ENCODE measurements around the gene BTBD2. TPM values are rescaled to one million over a fixed set of nuclear protein-coding genes. Genes with fewer than 3 reads are reported as not detected.

Gene BTBD2
- total and polyA plus RNA-seq, 2 of the 8 experiments (the other 6 are each of a cell fraction or from before 2014, with no cell fraction given) = 91.7 to 92.3 TPM

DNA sequence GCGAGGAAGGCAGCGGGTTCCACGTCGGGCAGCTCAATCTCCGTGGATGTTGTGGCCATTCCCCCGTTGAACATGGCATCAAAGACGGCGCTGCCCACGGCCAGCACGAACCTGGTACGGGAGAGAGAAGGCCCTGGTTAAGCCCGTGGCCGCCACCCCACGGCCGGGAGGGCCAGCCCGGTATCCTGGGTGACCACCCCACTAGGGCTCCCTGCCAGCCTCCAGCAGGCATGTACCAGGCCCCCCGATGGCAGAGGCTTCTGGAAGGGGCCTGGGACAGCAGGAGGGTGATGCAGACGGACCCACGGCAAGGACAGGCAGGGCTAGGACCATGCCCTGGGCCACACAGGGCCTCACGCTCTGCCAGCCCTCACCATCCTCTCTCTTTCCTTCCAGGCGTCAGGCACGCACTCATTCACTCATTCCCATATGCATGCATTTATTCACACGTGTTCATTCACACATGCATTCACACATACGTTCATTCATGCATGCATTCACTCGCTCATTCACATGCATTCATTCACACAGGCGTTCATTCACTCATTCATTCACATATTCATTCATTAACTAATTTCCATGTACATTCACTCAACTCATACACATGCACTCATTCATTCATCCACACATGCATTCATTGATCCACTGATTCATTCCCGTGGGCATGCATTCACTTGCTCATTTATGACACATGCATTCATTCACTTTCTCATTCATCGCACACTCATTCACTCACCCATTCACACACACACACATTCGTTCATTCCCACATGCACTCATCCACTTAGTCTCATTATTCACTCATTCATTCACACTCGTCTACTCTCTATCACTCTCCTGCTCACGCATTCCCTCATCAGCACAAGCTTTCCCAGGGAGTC, 17.9 kb downstream of the BTBD2 start (continued):
- no peak for TF ChIP-seq GABPA (IDR thresholded peaks at IDR 0.05; ENCODE audit: borderline replicate concordance, insufficient read depth, low read length)
